ENCODE measurements around the gene UNC93B1. TPM values are rescaled to one million over a fixed set of nuclear protein-coding genes. Genes with fewer than 3 reads are reported as not detected.
A peak's percentile ranks its signal among the peaks of the same experiment; 100 is the strongest.

Gene UNC93B1
- total and polyA plus RNA-seq, 2 of the 13 experiments (the other 11 are each of a cell fraction or from before 2014, with no cell fraction given) = 8.8 to 18.9 TPM

- no peak for TF ChIP-seq KLF16 (CRISPR knock-in tag; IDR thresholded peaks at IDR 0.05)
- TF ChIP-seq ZNF891 (CRISPR knock-in tag; IDR thresholded peaks at IDR 0.05) = no peak
- no peak for TF ChIP-seq NCOA5 (CRISPR knock-in tag; IDR thresholded peaks at IDR 0.05)
- no peak for TF ChIP-seq FOXM1 (CRISPR knock-in tag; IDR thresholded peaks at IDR 0.05)
- TF ChIP-seq, protein P1, sequence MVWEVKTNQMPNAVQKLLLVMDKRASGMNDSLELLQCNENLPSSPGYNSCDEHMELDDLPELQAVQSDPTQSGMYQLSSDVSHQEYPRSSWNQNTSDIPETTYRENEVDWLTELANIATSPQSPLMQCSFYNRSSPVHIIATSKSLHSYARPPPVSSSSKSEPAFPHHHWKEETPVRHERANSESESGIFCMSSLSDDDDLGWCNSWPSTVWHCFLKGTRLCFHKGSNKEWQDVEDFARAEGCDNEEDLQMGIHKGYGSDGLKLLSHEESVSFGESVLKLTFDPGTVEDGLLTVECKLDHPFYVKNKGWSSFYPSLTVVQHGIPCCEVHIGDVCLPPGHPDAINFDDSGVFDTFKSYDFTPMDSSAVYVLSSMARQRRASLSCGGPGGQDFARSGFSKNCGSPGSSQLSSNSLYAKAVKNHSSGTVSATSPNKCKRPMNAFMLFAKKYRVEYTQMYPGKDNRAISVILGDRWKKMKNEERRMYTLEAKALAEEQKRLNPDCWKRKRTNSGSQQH (CRISPR knock-in tag; IDR thresholded peaks at IDR 0.05; ENCODE audit: low read depth) = no peak
- TF ChIP-seq KDM4B (CRISPR knock-in tag; IDR thresholded peaks at IDR 0.05) = no peak
- TF ChIP-seq PRDM15 (CRISPR knock-in tag; IDR thresholded peaks at IDR 0.05) = no peak
- no peak for TF ChIP-seq CERS6 (CRISPR knock-in tag; IDR thresholded peaks at IDR 0.05)
- TF ChIP-seq ZNF333 (CRISPR knock-in tag; IDR thresholded peaks at IDR 0.05; ENCODE audit: borderline replicate concordance) = no peak; the same call in 1 of the 2 replicates
- TF ChIP-seq ZNF7 (CRISPR knock-in tag; IDR thresholded peaks at IDR 0.05) = no peak
- no peak for TF ChIP-seq ZNF674 (CRISPR knock-in tag; IDR thresholded peaks at IDR 0.05; ENCODE audit: low read depth)
- TF ChIP-seq ZNF776 (CRISPR knock-in tag; IDR thresholded peaks at IDR 0.05) = 0 out of 2 replicates have a peak, but pooled peaks have one; percentile 0
- TF ChIP-seq HMG20A (CRISPR knock-in tag; IDR thresholded peaks at IDR 0.05; ENCODE audit: borderline replicate concordance) = no peak
- TF ChIP-seq ZNF724P (CRISPR knock-in tag; IDR thresholded peaks at IDR 0.05; ENCODE audit: borderline replicate concordance) = no peak
- peak; percentile 38; the same call in 1 of the 2 replicates for TF ChIP-seq TGIF2 (CRISPR knock-in tag; IDR thresholded peaks at IDR 0.05)
- no peak for TF ChIP-seq ZNF253 (CRISPR knock-in tag; IDR thresholded peaks at IDR 0.05; ENCODE audit: borderline replicate concordance)
- TF ChIP-seq, protein P2, sequence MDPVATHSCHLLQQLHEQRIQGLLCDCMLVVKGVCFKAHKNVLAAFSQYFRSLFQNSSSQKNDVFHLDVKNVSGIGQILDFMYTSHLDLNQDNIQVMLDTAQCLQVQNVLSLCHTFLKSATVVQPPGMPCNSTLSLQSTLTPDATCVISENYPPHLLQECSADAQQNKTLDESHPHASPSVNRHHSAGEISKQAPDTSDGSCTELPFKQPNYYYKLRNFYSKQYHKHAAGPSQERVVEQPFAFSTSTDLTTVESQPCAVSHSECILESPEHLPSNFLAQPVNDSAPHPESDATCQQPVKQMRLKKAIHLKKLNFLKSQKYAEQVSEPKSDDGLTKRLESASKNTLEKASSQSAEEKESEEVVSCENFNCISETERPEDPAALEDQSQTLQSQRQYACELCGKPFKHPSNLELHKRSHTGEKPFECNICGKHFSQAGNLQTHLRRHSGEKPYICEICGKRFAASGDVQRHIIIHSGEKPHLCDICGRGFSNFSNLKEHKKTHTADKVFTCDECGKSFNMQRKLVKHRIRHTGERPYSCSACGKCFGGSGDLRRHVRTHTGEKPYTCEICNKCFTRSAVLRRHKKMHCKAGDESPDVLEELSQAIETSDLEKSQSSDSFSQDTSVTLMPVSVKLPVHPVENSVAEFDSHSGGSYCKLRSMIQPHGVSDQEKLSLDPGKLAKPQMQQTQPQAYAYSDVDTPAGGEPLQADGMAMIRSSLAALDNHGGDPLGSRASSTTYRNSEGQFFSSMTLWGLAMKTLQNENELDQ (CRISPR knock-in tag; IDR thresholded peaks at IDR 0.05; ENCODE audit: borderline replicate concordance) = no peak
- no peak for TF ChIP-seq ZNF335 (CRISPR knock-in tag; IDR thresholded peaks at IDR 0.05)
- TF ChIP-seq PHB2 (IDR thresholded peaks at IDR 0.05; ENCODE audit: partially characterized antibody) = no peak
- no peak; the same call in 1 of the 2 replicates for TF ChIP-seq NFYB (CRISPR knock-in tag; IDR thresholded peaks at IDR 0.05)
Observed at GRCh38 chr11:68038718-68039525, 35.0 kb upstream of the UNC93B1 start, which contains the start of gene TCIRG1 (continued).
